EH (cell line): ENCODE measurements around the gene KCNK3.

Source experiments
- DNase-seq: peaks from one replicate; pipeline ENCODE4 v3.0.0-alpha.2; 2015; ENCODE audit warnings: low read depth

The KCNK3 gene

DNA sequence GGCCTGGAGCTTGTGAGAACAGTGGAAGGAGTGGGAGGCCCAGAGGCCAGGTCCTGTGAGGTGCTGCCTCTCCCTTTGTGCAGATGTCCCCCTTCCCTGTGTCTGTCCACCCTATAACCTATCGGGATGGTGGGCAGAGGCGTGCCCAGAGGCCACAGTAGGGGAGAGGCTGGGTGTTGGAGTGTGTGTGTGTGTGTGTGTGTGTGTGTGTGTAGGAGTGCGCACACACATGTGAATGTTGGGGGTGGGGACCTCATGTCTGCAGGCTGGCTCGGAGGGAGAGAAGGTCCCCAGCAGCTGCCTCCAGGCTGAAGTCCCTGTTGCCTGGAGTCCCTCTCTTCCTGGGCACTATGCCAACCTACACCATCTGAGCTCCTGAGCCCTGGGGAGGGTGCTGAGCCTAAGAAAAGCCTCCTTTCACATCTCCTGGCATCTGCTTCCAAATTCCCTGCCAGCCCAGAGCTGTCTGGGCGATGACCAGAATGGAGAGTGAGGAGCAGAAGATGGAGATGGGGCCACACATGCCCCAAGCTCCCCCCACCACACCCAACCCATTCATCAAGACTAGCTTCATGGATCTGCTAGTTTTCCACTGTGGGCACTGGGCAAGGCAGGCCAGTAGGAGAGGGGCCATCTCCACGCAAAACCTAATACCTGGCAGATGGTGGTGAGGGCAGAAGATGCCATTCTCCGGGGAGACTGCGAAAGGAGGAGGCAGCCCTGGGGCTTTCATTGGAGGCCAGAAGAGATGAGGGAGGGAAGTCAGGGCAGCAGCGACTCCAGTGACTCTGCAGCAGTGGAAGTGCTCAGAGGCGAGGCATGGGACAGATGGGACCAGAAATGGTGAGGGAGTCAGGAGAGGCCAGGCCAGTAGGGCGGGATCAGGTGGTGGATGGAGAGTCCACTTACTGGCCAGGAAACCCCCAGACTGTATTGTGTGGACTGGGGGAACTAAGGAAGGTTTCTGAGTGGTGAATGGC, 20.3 kb downstream of the KCNK3 start:
- DNase-seq, result peak; percentile 42

DNA sequence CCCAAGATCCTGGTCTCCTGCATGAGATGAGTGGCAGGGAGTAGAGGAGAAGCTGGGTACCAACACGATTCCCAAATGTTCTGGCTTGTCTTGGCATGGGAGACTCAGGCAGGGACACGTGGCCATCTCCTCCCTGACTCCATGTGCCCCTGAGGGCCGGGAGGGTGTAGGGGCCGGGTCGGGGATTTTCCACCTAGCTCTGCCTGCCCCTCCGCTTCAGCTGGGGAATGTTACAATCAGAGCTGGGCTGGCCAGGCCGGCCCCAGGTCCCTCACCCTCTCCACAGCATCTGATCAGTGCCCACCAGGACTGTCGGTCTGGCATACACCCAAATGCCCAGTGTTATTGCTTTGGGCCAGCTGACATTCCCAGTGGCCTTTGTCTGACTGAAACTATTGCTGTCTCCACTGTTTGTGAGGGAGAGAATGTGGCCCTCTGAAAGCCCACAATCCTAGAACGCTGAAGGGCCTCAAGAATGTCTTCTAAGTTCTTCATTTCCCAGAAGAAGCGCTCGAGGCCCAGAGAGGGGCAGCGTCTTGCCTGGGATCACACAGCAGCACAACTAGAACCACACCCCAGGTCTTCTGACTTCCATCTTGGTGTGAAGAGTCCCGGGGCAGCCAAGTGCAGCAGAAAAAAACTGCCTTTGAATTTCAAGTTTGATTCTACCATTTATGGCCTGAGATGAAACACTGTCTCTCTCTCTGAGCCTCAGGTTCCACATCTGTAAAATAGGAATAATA, 23.2 kb downstream of the KCNK3 start:
- no peak for DNase-seq

DNA sequence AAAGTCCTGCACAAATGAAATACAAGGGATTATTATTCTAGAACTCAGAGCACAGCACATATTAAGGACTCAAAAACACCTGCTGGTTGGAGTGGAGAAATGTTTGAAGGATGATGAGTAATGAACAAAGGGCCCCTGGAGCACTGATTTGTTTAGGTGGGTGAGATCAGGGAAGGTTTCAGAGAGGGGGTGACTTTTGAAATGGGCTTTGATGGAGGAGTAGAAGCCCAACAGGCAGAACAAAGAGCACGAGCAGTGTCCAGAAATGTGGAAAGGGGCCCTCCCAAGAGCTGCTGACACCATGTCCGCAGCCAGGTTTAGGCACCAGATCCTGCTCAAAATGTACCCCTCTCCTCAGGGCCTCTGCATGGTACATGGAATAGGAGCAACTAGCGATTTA, 23.8 kb downstream of the KCNK3 start:
- no peak for DNase-seq

DNA sequence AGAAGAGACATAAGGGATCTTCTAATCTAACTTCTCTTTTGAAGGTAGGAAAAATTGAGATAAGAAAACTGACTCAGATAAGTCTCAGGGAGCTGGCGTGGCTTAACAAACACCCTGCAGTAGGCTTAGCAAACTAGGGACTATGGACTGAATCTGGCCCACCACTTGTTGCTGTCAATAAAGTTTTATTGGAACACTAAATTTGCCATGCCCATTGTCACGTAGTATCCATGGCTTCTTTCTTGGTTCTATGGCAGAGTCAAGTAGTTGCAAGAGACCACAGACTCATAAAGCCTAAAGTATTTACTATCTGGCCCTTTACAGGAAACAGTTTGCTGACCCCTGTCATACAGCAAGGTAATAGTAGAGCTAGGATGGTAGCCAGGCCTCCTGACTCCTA, 24.2 kb downstream of the KCNK3 start:
- no peak for DNase-seq

DNA sequence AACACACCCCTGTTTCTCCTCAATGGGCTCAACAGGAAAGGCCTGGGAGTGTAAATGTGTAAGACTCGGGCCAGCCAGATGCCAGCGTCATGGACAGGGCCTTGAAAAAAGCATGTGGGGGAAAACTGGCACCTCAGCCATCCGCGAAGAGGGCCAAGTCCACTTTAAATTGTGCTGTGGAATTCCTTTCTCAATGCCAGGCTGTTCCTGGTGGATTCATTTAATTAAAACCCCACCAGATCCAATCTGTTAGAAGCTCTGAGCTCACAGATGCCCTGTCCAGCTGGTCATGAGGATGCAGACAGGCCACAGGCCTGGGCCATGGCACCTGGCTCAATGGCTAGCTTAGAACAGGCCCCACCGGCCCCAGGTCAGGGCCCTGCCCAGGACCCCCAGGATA, 24.8 kb downstream of the KCNK3 start:
- no peak for DNase-seq

DNA sequence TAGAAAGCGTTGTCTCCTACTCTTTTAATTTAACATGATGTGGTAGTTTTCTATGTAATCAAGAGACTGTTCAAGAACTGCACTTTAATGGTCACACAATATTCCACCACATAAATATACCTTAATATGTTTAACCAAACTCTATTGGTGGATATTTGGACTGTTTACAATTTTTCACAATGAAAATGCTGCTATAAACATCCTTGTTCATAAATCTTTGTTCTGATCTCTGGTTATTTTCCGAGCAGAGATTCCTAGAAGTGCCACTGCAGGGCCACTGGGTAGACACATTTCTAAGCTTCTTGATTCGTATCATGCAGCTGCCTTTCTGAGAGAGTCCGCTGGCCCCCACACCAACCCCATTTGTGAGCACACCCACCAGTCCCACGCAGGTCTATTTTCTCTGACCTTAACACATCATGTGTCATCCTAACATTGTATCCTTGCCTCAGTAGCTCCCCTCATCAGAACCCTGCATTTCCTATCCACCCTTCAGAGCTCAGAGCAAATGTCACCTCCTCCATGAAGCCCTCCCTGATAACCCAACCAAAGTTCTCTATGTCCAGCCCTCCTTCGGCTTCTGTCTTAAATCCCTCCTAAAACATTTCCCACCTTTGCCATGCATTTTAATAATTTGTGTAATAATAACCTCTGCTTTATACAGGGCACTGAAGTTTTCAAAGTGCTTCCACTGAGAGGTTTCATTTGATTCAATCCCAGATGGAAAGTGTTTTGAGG, 26.6 kb downstream of the KCNK3 start:
- no peak for DNase-seq

DNA sequence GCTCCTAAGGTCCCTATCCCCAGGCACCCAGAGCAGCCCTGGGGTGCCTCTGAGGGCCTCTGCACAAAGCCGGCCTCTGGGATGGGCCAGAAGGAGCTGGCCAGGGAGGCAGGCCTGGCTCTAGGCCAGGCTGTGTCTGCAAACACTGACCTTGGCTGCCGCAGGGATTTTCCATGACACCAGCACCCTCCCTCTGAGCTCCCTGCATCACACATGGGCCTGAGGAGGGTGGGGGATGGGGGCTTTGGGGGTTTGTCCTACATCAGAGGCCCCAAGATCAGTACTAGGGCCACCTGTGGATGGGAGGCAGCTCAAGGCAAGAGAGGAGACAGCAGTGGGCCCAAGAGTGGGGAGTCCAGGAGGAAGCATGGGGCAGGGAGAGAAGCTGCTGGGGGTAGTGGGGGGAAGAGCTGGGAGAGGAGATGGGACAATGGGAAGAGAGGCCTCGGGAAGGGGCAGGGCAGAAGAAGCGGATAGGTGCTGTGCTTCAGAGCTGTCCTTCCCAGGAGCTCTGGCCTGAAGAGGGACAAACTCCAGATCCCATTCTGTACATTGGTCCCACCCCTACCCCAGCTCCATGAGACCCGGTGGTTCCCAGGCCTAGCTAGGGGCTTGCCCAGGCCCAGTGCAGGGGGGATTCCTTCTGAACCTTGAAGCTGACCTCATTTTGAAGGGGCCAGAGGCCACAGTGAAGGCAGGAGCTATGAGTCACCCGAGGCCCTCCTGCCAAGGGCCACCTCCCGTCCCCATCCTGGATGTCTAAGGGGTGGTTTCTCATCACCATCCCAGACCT, 28.0 kb downstream of the KCNK3 start:
- DNase-seq, result peak; percentile 93

DNA sequence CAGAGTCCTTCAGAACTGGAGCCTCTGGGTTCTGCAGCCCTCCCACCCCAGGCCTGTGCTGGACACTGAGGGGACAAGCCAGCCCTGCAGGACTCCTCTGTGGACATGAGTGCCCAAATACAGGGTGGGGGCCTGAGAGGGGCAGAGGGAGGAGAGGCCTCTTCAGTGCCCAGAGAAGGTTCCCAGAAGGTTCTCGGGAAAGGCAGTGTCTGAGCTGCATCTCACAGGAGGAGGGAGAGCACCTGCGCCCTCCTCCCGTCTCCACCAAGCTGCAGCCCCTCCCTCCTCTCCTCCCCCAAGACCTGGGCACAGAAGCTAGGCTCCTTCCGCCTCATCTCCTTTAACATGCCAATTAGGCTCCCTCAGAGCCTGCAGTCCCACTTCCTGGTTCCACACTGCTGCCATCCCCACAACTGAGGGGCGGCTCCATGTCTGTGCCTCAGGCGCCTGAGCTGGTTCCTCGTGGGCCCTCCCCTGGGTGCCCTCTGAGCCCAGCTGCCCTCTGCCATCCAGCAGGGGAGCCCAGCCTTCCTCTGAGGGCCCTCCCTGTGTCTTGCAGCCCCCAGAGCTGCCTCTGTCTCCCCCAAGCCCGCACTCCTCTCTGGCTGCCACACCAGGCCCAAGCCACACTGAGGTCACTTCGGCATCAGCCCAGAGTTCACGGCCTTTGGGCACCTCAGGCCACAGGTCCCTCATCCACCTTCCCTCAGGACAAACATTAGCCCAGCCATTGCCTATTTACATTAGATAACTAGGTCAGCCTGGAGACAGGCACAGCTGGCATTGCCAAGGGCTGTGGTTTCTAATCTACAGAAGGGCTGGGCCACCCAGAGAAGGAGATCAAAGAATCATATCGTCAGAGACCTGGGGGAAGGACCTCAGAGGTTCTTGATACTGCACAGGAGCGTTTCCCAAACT, 28.9 kb downstream of the KCNK3 start:
- DNase-seq, result no peak

DNA sequence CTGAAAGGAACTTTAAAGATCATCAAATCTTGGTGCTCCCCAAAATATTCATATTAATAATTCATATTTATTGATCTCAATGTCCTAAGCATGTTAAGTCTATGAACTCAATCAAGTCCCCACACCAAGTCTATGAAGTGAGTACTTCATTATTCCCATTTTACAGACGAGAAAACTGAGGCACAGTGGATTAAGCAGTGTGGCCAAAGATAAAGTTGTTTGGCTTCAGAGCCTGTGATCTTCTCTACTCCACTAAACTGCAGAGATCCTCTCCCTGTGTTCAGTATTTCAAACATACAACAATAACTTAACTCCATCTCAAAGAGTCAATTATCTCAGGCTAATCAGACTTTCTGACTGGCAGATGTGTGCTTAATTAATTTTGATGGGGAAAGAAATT, 29.8 kb downstream of the KCNK3 start:
- DNase-seq, result no peak

DNA sequence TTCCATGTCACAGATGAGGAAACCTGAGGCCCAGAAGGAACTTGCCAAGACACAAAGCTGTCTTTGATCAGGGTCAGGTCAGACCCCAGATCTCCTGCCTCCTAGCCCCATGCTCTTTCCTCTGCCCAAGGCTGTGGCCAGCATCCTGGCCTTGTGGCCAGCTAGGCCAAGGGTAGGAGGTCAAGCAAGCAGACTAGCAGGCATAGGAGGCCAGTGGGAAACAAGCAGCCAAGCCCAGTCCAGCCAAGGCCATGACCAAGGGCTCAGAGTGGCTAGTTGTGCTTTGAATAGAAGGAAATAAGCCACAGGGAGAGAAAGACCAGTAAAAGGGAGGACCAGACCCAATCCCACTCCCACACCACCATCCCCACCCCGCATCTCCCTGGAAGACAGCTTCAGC, 30.4 kb downstream of the KCNK3 start:
- no peak for DNase-seq

DNA sequence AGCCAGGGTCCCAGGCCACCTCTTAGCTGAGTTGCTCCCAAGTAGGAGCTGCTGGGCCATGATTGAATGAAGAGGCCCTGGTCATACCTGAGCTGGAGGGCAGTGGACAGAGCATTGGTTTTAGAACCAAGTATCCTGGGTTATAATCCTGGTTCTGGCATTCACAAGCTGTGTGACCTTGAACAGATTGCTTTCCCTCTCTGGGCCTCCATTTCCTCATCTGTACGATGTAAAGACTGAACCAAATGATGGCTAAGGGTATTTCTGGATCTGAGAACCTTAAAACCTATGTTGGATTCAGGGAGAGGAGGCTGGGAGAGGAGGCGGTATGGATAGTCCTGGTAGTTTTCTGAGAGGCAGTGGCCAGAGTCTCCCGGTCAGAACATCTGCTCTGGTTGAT, 31.0 kb downstream of the KCNK3 start:
- DNase-seq, result no peak

DNA sequence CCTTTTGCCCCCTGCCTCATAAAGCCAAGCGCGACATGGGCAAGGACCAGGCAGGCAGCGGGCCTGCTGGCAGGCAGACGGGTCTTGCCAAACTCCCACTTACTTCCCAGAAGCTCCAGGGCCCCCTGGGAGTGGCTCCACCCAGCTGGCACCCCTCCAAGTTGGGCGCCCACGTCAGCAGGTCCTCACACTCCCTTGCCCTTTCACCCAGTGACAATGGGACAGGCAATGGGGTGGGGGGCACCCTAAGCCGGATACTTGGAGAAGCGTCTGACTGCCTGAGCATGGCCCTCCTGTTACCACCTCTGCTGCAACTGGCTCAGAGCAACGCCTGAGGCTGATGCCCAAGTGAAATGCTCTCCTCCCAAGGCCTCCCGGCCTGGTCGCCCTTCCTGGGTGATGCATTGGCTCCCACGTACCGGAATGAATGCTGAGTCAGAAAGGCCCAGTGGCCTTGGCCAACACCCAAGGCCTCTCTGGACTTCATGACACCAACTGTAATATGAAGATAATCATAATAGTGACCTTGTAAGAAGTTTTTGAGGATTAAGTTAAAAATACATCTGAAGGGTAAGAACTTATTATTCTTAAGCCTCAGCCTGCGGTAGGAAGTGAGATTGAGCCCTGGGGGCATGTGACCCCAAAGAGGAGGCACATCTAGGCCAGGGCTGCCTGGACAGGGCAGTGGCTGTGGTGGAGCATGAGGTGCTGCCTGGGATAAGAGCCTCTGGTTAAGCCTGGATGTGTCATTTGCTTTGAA, 31.6 kb downstream of the KCNK3 start:
- DNase-seq, result peak; percentile 97

DNA sequence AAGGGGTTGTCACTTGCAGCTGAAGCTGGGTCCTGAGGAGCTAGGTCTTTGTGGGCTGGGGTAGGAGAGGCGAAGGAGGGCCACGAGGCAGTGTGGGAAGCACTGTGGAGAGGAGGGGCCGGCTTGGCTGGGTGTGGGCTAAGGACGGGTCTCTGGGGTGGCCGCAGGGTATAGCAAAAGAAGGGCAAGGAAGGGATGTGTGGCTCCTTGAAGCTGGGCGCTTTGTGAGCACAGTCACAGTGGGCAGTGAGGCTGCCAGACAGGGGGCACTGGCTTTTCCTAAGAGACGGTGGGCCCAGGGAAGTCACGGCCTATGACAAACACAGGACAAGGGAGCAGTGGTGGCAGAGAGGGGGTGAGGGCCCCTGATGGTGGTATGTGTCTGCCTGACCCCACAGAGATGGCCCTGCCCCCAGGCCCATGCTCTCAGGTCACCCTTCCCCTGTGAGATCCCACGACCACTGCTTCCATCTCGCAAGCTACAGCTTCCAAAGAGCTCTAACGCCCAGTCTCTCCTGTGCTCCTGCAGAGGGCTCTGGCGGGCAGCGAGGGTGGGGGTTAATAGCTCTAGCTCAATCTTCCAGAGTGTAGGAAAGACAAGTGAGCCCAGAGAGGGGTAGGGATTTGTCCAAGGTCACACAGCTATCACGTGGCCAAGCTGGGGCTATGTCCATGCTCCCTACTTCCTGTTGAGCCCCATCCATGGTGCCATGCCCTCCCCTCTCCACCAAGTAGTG, 32.4 kb downstream of the KCNK3 start:
- no peak for DNase-seq

DNA sequence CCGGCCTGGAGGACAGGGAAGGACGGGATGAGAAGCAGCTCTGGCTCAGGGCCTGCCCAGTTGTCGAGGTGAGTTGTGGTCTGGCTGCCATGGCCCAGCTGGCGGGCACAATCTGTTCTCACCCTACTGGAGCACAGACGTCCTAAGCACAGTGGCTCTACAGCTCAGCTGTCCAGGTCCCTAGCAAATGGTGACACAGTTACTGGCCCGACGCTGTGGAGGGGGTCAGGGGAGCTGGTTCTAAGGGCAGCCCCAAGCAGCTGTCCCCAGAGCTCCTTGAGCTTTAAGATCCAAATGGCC, 32.9 kb downstream of the KCNK3 start:
- DNase-seq, result no peak

DNA sequence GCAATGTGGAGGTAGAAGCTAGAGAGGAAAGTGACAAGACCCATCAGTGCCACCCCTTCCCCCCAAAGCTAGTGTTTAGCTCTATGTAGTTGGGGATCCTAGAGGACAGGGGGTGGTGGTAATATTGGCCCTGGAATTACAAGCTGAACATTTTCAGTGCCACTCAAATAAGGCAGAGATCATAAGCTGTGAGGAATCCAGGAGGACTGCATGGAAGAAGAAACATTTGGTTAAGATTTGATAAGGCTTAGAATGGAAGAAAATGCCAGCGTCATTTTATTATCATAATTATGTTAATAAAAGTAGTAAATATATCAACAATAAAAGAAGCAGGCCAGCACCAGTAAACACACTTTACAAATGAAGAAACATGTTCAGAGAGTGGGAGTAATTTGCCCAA, 33.7 kb downstream of the KCNK3 start:
- DNase-seq, result no peak

DNA sequence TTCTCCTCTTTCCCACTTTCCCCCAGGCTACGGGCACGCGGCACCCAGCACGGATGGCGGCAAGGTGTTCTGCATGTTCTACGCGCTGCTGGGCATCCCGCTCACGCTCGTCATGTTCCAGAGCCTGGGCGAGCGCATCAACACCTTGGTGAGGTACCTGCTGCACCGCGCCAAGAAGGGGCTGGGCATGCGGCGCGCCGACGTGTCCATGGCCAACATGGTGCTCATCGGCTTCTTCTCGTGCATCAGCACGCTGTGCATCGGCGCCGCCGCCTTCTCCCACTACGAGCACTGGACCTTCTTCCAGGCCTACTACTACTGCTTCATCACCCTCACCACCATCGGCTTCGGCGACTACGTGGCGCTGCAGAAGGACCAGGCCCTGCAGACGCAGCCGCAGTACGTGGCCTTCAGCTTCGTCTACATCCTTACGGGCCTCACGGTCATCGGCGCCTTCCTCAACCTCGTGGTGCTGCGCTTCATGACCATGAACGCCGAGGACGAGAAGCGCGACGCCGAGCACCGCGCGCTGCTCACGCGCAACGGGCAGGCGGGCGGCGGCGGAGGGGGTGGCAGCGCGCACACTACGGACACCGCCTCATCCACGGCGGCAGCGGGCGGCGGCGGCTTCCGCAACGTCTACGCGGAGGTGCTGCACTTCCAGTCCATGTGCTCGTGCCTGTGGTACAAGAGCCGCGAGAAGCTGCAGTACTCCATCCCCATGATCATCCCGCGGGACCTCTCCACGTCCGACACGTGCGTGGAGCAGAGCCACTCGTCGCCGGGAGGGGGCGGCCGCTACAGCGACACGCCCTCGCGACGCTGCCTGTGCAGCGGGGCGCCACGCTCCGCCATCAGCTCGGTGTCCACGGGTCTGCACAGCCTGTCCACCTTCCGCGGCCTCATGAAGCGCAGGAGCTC, 35.4 kb downstream of the KCNK3 start:
- DNase-seq, result no peak

DNA sequence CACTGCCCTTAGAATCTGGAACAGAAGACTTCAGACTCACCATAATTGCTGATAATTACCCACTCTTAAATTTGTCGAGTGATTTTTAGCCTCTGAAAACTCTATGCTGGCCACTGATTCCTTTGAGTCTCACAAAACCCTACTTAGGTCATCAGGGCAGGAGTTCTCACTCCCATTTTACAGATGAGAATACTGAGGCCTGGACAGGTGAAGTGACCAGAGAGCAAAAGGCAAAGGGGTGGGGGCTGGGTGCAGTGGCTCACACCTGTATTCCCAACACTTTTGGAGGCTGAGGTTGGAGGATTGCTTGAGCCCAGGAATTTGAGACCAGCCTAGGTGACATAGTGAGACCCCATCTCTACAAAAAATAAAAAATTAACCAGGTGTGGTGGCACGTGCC, 36.8 kb downstream of the KCNK3 start:
- no peak for DNase-seq
